Lung (tissue), 12 donors: Measurements from ENCODE around the gene PGD. TPM values are rescaled to one million over a fixed set of nuclear protein-coding genes. Genes with fewer than 3 reads are reported as not detected.
A peak's percentile ranks its signal among the peaks of the same experiment; 100 is the strongest.
"Not testable (repeated sequence)": the region's sequence is repeated elsewhere in the genome, so short reads cannot be mapped to it uniquely, and the experiment has no call there.

ENCODE experiments used
- ATAC-seq: fragments of 200-7000 bp; cut with Tn5 transposase; one replicate; pipeline ENCODE4 v1.9.1; 2020; ENCODE audit warnings: moderate number of reproducible peaks; ENCODE audit not compliant: insufficient read depth, low FRiP score
- DNase-seq, 3 donors: peaks; one replicate each; pipeline ENCODE4 v3.0.0-alpha.2; 2013 to 2017
- H3K27ac ChIP-seq, 2 donors: one replicate each; pipeline ENCODE4 v1.5.1; 2013; ENCODE audit warnings: mild to moderate bottlenecking in 2 of 2, moderate library complexity in 2 of 2, control low read depth in 1 of 2, inconsistent platforms in 1 of 2, low read depth in 1 of 2, low read length in 1 of 2
- H3K27me3 ChIP-seq, 3 donors: one replicate each; pipeline ENCODE4 v1.5.1; 2013; ENCODE audit warnings: low read length in 2 of 3; ENCODE audit not compliant: control insufficient read depth in 3 of 3, insufficient read depth in 3 of 3
- H3K36me3 ChIP-seq, 4 donors: one replicate each; pipeline ENCODE4 v1.5.1; 2013; ENCODE audit warnings: low read length in 4 of 4, mild to moderate bottlenecking in 1 of 4, moderate library complexity in 1 of 4; ENCODE audit not compliant: control insufficient read depth in 4 of 4, insufficient read depth in 4 of 4
- H3K4me1 ChIP-seq, 5 donors: one replicate each; pipeline ENCODE4 v1.5.1; 2013; ENCODE audit warnings: low read length in 5 of 5, mild to moderate bottlenecking in 2 of 5, moderate library complexity in 1 of 5; ENCODE audit not compliant: control insufficient read depth in 5 of 5, insufficient read depth in 5 of 5
- H3K4me3 ChIP-seq: one replicate; pipeline ENCODE4 v1.5.1; 2013; ENCODE audit warnings: mild to moderate bottlenecking, control low read depth, moderate library complexity
- H3K9ac ChIP-seq, 2 donors: one replicate each; pipeline ENCODE4 v1.5.1; 2013; ENCODE audit warnings: low read length in 2 of 2, control low read depth in 1 of 2; ENCODE audit not compliant: insufficient read depth in 1 of 2
- H3K9me3 ChIP-seq, 4 donors: one replicate each; pipeline ENCODE4 v1.5.1; 2013; ENCODE audit warnings: low read length in 3 of 4, mild to moderate bottlenecking in 1 of 4, moderate library complexity in 1 of 4; ENCODE audit not compliant: control insufficient read depth in 4 of 4, insufficient read depth in 3 of 4
- CTCF ChIP-seq: IDR thresholded peaks from 2 replicates; pipeline ENCODE4 v1.5.1; 2012; ENCODE audit warnings: mild to moderate bottlenecking; ENCODE audit errors: control extremely low read depth, extremely low read depth
- WGBS, 2 donors: extraction: QIAGEN DNeasy Blood & Tissue Kit; methylation state at CpG; one replicate each; pipeline ENCODE4 v1.1.7; 2013; 5-methylcytosine and 5-hydroxymethylcytosine counted together
- polyA plus RNA-seq, 2 donors: library from polyadenylated mRNA; stranded (reverse); fragments of 200-250 nt; gene quantifications; one replicate each; pipeline ENCODE4 v1.2.1, GENCODE V29; 2013
- total RNA-seq, 2 donors: library from RNA; depleted of rRNA in 1 of 2; stranded (reverse); fragments of >200 nt in 1 of 2; gene quantifications; one replicate each; pipeline ENCODE4 v1.2.1, GENCODE V29; 2014 to 2021
- donor health status: control.
- donor health status: control.
- donor health status: Bipolar disorder and iron deficiency.
- donor health status: healthy.
- donor health status: DM: yes; HTN: yes; CAD: no.

The PGD gene
- total and polyA plus RNA-seq, 4 donors: 47.8 to 421 (median 164) TPM

- not testable (repeated sequence) for H3K9me3 ChIP-seq, H3K4me3 ChIP-seq, H3K27me3 ChIP-seq, H3K9ac ChIP-seq, H3K4me1 ChIP-seq
- peak; percentile 77 for TF ChIP-seq CTCF
- Histone ChIP-seq H3K36me3 (peaks cover 18 to 28% (median 23%) of the 10 kb centered on the region in 4 donors), H3K27ac (peak overlapping the region; percentile 18 to 27)
- peak; percentile 64 to 78 (median 77) for DNase-seq
- 35 to 36% methylated on average over 14 of the region's 14 CpGs for WGBS, 2 donors
- peak; percentile 92 for ATAC-seq
Measured at GRCh38 chr1:10377365-10378029, 21.4 kb upstream of the PGD start.

GRCh38 chr1:10378081-10378841, 20.6 kb upstream of the PGD start:
- no peak for ATAC-seq
- WGBS, 2 donors: 44 to 69% methylated on average over 15 of the region's 15 CpGs

GRCh38 chr1:10379101-10379620, 19.7 kb upstream of the PGD start:
- Histone ChIP-seq H3K4me1 (no peaks in the 10 kb centered on the region), H3K36me3 (peaks cover 18 to 24% (median 19%) of the 10 kb centered on the region in 4 donors), H3K9me3 (no peaks in the 10 kb centered on the region), H3K4me3 (no peak overlapping the region), H3K9ac (no peak overlapping the region), H3K27me3 (no peaks in the 10 kb centered on the region), H3K27ac (no peak overlapping the region)
- DNase-seq (no peak), ATAC-seq (no peak)
- 86 to 91% methylated on average over 10 of the region's 10 CpGs for WGBS, 2 donors
- no peak for TF ChIP-seq CTCF

More at GRCh38 chr1:10378081-10378841, 20.6 kb upstream of the PGD start:
- DNase-seq: peak in 2 of 3 donors; percentile 19 to 30
- H3K27me3 ChIP-seq: no peaks in the 10 kb centered on the region
- no peaks in the 10 kb centered on the region for H3K9me3 ChIP-seq
- H3K27ac ChIP-seq: peak overlapping the region; percentile 18 to 27
- TF ChIP-seq CTCF: no peak
- H3K9ac ChIP-seq: no peak overlapping the region
- no peaks in the 10 kb centered on the region for H3K4me1 ChIP-seq
- peaks cover 18 to 28% (median 23%) of the 10 kb centered on the region in 4 donors for H3K36me3 ChIP-seq
- H3K4me3 ChIP-seq: no peak overlapping the region
